Measurements from ENCODE around the gene IVL.

The IVL gene

GRCh38 chr1:152902636-152903035 lies 5.7 kb upstream of the IVL start:
- ChIA-PET CTCF (interaction anchor here (1.0 to 1.4 kb wide), 2 partner anchors 23 to 27 kb away, joined by 3 to 4 read pairs; no protein-coding TSS in a partner anchor), POLR2A (no interaction called here)
- no peak for TF ChIP-seq CTCF (IDR thresholded peaks at IDR 0.05; ENCODE audit: control extremely low read depth, extremely low read depth, low read depth, missing control alignments)
- no peak for DNase-seq (ENCODE audit: extremely low spot score)

- CTCF ChIA-PET: interaction anchor here (1.1 to 2.0 kb wide), 7 partner anchors 10 to 36 kb away, joined by 3 to 9 read pairs (median 3); partner anchors contain the start of gene SMCP
- no peak for DNase-seq (ENCODE audit: extremely low spot score)
- no peak for TF ChIP-seq CTCF (IDR thresholded peaks at IDR 0.05; ENCODE audit: control extremely low read depth, extremely low read depth, low read depth, missing control alignments)
- POLR2A ChIA-PET: no interaction called here
Measured at GRCh38 chr1:152904688-152905440, 3.5 kb upstream of the IVL start.

- TF ChIP-seq CTCF (IDR thresholded peaks at IDR 0.05; ENCODE audit: control extremely low read depth, extremely low read depth, low read depth, missing control alignments): no peak
- ChIA-PET POLR2A (no interaction called here), CTCF (interaction anchor here (0.8 to 1.9 kb wide), 6 partner anchors 8 to 316 kb away, joined by 3 to 7 read pairs (median 3); no protein-coding TSS in a partner anchor)
- no peak for DNase-seq (ENCODE audit: extremely low spot score)
Measured at GRCh38 chr1:152906023-152906565, 2.3 kb upstream of the IVL start.

- POLR2A ChIA-PET: interaction anchor here (1.6 kb wide), 1 partner anchor 25 kb away, joined by 3 read pairs; no protein-coding TSS in a partner anchor
- CTCF ChIA-PET: interaction anchor here (0.7 to 9.1 kb wide), 6 partner anchors 11 to 314 kb away, joined by 3 to 48 read pairs (median 7); partner anchors contain the start of gene SMCP
- no peak for TF ChIP-seq CTCF (IDR thresholded peaks at IDR 0.05; ENCODE audit: control extremely low read depth, extremely low read depth, low read depth, missing control alignments)
- DNase-seq (ENCODE audit: extremely low spot score): no peak
Measured at GRCh38 chr1:152909206-152909605, 860 bp downstream of the IVL start.

GRCh38 chr1:152912471-152912870 lies 4.1 kb downstream of the IVL start:
- DNase-seq (ENCODE audit: extremely low spot score): no peak
- POLR2A ChIA-PET: no interaction called here
- CTCF ChIA-PET: interaction anchor here (1.1 to 9.1 kb wide), 3 partner anchors 14 to 41 kb away, joined by 3 to 48 read pairs (median 8); no protein-coding TSS in a partner anchor
- no peak for TF ChIP-seq CTCF (IDR thresholded peaks at IDR 0.05; ENCODE audit: control extremely low read depth, extremely low read depth, low read depth, missing control alignments)

- CTCF ChIA-PET: interaction anchor here (1.5 to 9.1 kb wide), 3 partner anchors 13 to 48 kb away, joined by 5 to 48 read pairs (median 8); no protein-coding TSS in a partner anchor
- TF ChIP-seq CTCF (IDR thresholded peaks at IDR 0.05; ENCODE audit: control extremely low read depth, extremely low read depth, low read depth, missing control alignments): no peak
- DNase-seq (ENCODE audit: extremely low spot score): no peak
- POLR2A ChIA-PET: no interaction called here
Measured at GRCh38 chr1:152912900-152913299, 4.6 kb downstream of the IVL start.

All from GM10248 (cell line).